ENCODE measurements around the gene WFDC1.

DNA sequence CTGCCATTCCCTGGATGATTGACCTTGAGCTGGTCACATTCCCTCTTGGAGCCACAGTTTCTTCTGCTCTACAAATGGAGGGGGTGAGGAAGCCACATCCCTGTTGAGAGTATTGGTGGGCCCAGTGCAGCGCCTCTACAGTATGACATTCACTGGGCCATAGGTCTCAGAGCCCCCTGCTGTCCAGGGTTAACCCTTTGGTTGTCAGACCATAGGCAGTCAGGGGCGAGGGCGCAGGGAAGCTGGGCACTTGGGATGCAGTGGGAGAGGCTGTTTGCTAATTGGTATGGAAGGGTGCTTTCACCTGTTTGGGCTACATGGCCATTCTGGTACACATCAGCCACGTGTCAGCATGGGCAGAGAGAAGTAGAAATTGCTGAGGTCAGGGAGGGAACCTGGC lies 27.3 kb upstream of the WFDC1 start:
- TF ChIP-seq, protein P1, sequence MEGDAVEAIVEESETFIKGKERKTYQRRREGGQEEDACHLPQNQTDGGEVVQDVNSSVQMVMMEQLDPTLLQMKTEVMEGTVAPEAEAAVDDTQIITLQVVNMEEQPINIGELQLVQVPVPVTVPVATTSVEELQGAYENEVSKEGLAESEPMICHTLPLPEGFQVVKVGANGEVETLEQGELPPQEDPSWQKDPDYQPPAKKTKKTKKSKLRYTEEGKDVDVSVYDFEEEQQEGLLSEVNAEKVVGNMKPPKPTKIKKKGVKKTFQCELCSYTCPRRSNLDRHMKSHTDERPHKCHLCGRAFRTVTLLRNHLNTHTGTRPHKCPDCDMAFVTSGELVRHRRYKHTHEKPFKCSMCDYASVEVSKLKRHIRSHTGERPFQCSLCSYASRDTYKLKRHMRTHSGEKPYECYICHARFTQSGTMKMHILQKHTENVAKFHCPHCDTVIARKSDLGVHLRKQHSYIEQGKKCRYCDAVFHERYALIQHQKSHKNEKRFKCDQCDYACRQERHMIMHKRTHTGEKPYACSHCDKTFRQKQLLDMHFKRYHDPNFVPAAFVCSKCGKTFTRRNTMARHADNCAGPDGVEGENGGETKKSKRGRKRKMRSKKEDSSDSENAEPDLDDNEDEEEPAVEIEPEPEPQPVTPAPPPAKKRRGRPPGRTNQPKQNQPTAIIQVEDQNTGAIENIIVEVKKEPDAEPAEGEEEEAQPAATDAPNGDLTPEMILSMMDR (IDR thresholded peaks at IDR 0.05; ENCODE audit: insufficient read depth, low read depth, low read length): no peak
- TF ChIP-seq EZH2 (IDR thresholded peaks at IDR 0.05; ENCODE audit: insufficient read depth, low read length): no peak

All from astrocyte (in vitro differentiated cells and primary cell).